ENCODE data around the gene PRKAR2B. TPM values are rescaled to one million over a fixed set of nuclear protein-coding genes. Genes with fewer than 3 reads are reported as not detected.
"Not testable (repeated sequence)": the region's sequence is repeated elsewhere in the genome, so short reads cannot be mapped to it uniquely, and the experiment has no call there.

The PRKAR2B gene
- total RNA-seq, 1 experiment from 2014 or later: 7.7 TPM

GRCh38 chr7:107155726-107156125, 111.2 kb downstream of the PRKAR2B start:
- DNase-seq (ENCODE audit: low read depth): not testable (repeated sequence)

- DNase-seq (ENCODE audit: low read depth): no peak
These were observed 112.6 kb downstream of the PRKAR2B start for GRCh38 chr7:107157091-107157490.

GRCh38 chr7:107158028-107158427, 113.5 kb downstream of the PRKAR2B start:
- DNase-seq (ENCODE audit: low read depth): no peak

GRCh38 chr7:107160389-107160788, 115.9 kb downstream of the PRKAR2B start:
- DNase-seq (ENCODE audit: low read depth): no peak

GRCh38 chr7:107161415-107161814, 116.9 kb downstream of the PRKAR2B start:
- no peak for DNase-seq (ENCODE audit: low read depth)

GRCh38 chr7:107162475-107162874, 118.0 kb downstream of the PRKAR2B start:
- DNase-seq (ENCODE audit: low read depth): peak; percentile 20

- no peak for DNase-seq (ENCODE audit: low read depth)
These were observed 119.6 kb downstream of the PRKAR2B start for GRCh38 chr7:107164092-107164491.

GRCh38 chr7:107165341-107165740, 120.8 kb downstream of the PRKAR2B start:
- DNase-seq (ENCODE audit: low read depth): no peak

- DNase-seq (ENCODE audit: low read depth): no peak
These were observed 122.4 kb downstream of the PRKAR2B start for GRCh38 chr7:107166736-107167426.

GRCh38 chr7:107167483-107168232, 123.2 kb downstream of the PRKAR2B start:
- DNase-seq (ENCODE audit: low read depth): peak; percentile 85

- peak; percentile 100 for DNase-seq (ENCODE audit: low read depth)
These were observed 124.0 kb downstream of the PRKAR2B start, which contains the start of gene HBP1 for GRCh38 chr7:107168233-107169119. Gene HBP1, plus strand, starts transcription at chr7:107169003. Its CDS starts 10,891 bp downstream, at chr7:107179894.

- DNase-seq (ENCODE audit: low read depth): peak; percentile 98
These were observed 124.9 kb downstream of the PRKAR2B start for GRCh38 chr7:107169120-107170050.

- no peak for DNase-seq (ENCODE audit: low read depth)
These were observed 125.8 kb downstream of the PRKAR2B start for GRCh38 chr7:107170051-107170915.

GRCh38 chr7:107171496-107171895, 127.0 kb downstream of the PRKAR2B start:
- no peak for DNase-seq (ENCODE audit: low read depth)

GRCh38 chr7:107172276-107173032, 127.9 kb downstream of the PRKAR2B start:
- DNase-seq (ENCODE audit: low read depth): no peak

GRCh38 chr7:107173191-107173590, 128.7 kb downstream of the PRKAR2B start:
- DNase-seq (ENCODE audit: low read depth): no peak

GRCh38 chr7:107173691-107174406, 129.3 kb downstream of the PRKAR2B start:
- DNase-seq (ENCODE audit: low read depth): no peak

All from M059J (cell line).